Right hindlimb (tissue), 1 donor: ENCODE data around the gene DDX50.

ENCODE experiments used
- DNase-seq: peaks from one replicate; pipeline ENCODE4 v3.0.0-alpha.2; 2018

DDX50 gene

DNA sequence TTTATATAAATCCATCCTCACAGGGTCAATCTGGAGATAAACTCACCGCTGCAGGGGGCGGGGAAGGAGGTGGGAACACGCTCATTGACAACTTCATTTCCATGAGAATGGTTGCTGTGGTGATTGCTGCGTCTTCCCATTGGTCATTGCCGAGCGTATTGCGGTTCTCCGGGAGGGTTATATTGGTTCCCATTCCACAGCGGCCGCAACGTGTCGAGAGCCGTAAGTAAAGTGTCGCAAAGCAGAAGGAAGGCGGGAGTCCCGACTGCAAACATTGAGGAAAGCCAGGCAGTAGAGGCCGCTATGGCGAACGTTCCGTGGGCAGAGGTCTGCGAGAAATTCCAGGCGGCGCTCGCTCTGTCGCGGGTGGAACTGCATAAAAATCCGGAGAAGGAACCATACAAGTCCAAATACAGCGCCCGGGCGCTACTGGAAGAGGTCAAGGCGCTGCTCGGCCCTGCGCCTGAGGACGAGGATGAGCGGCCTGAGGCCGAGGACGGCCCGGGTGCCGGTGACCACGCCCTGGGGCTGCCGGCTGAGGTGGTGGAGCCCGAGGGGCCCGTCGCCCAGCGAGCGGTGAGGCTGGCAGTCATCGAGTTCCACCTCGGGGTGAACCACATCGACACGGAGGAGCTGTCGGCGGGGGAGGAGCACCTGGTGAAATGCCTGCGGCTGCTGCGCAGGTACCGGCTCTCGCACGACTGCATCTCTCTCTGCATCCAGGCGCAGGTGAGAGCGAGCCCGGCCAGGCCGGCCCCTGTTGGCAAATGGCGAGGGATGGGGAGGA lies 87.6 kb downstream of the DDX50 start, which contains the start of gene KIFBP:
Gene KIFBP, plus strand, starts transcription at position 274 of the 787 bp plus-strand sequence. Its CDS starts 30 bp downstream, at position 304.
- DNase-seq, result peak; percentile 97

DNA sequence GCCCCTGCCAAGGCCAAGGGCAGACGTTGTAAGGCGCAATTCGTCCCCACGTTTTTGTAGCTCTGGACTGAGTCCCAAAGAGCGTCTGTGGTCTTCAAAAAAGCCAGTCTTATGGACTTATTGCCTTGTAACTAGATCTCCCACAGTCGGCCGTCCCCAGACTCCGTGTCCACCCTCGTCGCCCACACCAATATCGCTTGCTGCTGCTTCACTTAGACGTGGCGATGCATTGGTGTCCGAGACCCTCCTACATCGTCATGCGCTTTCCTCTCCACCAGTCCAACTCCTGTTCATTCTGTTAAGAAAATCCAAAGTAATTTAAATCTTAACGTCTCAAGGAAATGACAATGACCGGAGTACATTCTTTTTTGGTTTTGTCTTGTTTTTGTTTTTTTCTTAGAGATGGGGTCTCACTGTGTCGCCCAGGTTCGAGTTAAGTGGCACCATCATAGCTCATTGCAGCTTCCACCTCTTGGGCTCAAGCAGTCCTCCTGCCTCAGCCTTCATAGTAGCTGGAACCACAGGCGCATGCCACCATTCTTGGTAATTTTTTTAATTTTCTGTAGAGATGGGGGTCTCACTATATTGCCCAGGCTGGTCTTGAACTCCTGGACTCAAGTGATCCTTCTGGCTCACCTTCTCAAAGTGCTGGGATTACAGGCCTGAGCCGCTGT lies 88.3 kb downstream of the DDX50 start:
- DNase-seq, result no peak

DNA sequence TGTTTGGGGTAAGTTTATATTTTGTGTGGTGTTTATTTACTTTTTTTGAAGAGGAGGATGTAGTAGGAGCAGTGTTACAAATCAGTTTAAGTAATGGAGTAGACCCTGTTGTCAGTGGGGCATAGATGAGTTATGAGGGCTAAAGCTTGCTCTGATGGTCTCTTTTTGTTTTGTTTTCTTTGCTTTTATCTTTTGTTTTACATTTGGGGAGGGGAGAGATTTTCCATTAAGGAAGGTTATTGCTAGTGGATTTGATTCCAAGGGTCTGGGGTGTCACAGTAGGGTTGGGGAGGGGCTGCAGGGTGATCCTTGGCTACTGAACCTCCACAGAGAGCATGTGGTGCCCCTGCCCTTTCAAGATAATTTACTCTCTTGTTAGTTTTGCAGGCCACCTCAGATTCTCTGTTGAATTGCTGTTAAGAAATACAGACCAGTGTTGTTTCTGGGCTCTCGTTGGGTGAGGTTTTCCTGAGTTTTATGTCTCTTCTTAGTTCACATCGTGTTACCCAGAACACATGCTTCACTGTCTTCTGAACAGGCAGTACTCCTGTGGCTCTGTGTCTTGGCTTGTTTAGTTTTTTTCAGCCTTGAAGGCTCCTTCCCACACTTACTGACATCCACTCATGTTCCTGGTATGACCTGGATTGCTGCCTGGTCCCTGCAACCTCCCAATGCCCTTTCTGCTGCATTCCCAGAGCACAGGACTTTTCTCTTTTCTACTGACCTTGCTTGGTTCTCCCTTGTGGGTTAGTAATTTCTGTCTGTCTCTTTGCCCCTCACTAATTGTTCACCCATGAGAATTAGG lies 91.7 kb downstream of the DDX50 start:
- no peak for DNase-seq
